Choroid plexus epithelial cell (primary cell): Measurements from ENCODE around the gene PHF21B.
A peak's percentile ranks its signal among the peaks of the same experiment; 100 is the strongest.

Source experiments
- DNase-seq: peaks from one replicate; pipeline ENCODE4 v3.0.0-alpha.2; 2010; ENCODE audit warnings: low read depth
- H3K4me3 ChIP-seq: 2 replicates; pipeline ENCODE4 v1.5.1; 2011; ENCODE audit warnings: low read depth, mild to moderate bottlenecking, control low read depth, low read length, moderate library complexity
- TF ChIP-seq, protein P1 (sequence below): conservative IDR thresholded peaks from 2 replicates; pipeline ENCODE4 v1.5.1; 2011; ENCODE audit warnings: low read depth, mild to moderate bottlenecking, control low read depth, inconsistent platforms, low read length, moderate library complexity

The PHF21B gene

DNA sequence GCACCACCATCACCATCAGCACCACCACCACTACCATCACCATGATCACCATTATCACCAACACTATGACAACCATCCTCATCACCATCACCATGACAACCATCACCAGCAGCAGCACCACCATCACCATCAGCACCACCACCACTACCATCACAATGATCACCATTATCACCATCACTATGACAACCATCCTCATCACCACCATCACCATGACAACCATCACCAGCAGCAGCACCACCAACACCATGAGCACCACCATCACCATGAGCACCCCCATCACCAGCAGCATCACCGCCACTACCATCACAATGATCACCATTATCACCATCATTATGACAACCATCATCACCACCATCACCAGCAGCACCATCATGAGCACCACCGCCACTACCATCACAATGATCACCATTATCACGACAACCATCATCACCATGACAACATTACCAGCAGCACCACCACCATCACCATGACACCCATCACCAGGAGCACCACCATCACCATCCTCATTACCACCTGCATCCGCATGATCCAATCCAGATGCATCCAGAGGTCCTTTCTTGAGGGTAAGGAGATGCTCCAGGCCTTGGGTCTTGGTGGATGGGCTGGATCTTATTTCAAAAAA is 23.8 kb downstream of the PHF21B start:
- TF ChIP-seq, protein P1, sequence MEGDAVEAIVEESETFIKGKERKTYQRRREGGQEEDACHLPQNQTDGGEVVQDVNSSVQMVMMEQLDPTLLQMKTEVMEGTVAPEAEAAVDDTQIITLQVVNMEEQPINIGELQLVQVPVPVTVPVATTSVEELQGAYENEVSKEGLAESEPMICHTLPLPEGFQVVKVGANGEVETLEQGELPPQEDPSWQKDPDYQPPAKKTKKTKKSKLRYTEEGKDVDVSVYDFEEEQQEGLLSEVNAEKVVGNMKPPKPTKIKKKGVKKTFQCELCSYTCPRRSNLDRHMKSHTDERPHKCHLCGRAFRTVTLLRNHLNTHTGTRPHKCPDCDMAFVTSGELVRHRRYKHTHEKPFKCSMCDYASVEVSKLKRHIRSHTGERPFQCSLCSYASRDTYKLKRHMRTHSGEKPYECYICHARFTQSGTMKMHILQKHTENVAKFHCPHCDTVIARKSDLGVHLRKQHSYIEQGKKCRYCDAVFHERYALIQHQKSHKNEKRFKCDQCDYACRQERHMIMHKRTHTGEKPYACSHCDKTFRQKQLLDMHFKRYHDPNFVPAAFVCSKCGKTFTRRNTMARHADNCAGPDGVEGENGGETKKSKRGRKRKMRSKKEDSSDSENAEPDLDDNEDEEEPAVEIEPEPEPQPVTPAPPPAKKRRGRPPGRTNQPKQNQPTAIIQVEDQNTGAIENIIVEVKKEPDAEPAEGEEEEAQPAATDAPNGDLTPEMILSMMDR, result no peak
- DNase-seq, result no peak
- H3K4me3 ChIP-seq, result no peak overlapping the region

DNA sequence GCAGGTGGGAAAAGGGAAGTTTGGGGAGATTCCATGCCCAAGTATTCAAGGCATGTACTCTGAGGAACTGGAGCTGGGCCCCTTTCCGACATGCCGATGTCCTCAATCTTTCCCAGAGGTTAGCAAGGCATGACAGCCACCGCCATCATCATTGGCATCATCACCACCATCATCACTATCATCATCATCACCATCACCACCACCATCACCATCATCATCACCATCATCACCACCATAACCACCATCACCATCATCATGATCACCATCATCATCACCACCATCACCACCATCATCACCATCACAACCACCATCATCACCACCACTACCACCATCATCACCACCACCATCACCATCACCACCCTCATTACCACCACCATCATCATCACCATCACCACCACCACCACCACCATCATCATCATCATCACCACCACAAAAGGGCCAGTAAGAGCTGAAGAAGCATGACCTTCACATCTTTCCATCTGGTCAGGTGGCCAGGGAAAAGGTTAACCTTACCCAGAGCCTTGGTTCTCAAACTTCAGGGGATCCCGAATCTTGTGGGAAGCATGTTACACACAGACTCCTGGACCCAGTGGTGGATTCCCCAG is 25.8 kb downstream of the PHF21B start:
- TF ChIP-seq, protein P1, result no peak
- no peak for DNase-seq
- H3K4me3 ChIP-seq, result no peak overlapping the region

DNA sequence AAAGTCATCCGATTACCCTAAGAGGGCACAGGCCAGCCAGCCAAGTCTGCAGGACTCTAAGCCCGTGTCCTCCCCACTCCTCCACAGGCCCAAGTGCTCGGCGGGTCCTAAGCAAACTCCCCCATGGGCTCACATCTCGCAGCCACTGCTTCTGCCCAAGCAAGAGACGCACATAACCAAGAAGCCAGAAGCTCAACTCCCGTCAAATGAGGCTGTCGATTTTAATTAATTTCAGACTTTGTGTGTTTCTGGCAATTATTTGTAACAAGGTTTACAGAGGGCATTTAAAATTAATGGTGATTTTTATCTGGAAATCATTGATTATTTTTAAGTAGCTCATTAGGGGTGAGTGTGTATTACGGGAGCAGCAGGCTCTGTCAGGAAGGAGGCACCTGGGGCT is 27.4 kb downstream of the PHF21B start:
- no peak overlapping the region for H3K4me3 ChIP-seq
- TF ChIP-seq, protein P1, result no peak
- no peak for DNase-seq

DNA sequence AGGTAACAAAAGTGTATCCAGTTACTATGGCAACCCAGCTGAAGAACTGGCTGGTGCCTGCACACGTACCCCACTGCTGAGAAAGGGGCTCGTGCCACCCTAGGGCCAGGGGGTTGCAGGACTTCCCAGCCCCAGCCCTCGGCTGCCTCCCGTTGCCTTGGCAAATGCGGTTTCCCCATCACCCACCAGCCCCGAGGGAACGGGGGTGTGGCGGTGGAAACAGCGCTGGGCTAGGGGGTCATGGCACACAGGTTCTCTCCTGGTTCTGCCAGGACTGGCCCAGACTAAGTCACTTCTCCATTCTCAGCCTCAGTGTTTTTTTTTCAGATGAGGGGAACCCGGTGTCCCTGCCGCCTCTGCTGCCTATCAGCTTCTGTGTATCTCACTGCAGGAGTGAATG is 27.9 kb downstream of the PHF21B start:
- TF ChIP-seq, protein P1, result no peak
- no peak overlapping the region for H3K4me3 ChIP-seq
- no peak for DNase-seq

DNA sequence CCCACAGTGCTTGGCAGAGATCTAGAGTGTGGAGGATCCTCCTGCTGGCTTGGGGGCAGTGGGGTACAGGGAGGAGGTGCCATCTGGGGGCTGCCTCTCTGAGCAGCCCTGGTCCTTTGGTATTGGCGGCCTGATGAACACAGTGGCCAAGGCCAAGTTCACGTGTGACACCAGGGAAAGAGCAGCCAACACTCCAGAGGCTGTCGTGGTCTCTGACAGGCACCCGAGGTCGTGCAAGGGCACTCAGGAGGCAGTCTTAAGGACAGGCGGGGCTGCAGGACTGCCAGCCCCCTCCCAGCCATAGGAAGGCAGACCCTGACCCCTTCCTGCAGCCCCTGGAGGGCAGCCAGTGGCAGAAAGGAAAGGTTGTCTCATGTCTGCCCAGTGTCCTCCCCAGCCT is 30.7 kb downstream of the PHF21B start:
- TF ChIP-seq, protein P1, result no peak
- DNase-seq, result no peak
- H3K4me3 ChIP-seq, result no peak overlapping the region

DNA sequence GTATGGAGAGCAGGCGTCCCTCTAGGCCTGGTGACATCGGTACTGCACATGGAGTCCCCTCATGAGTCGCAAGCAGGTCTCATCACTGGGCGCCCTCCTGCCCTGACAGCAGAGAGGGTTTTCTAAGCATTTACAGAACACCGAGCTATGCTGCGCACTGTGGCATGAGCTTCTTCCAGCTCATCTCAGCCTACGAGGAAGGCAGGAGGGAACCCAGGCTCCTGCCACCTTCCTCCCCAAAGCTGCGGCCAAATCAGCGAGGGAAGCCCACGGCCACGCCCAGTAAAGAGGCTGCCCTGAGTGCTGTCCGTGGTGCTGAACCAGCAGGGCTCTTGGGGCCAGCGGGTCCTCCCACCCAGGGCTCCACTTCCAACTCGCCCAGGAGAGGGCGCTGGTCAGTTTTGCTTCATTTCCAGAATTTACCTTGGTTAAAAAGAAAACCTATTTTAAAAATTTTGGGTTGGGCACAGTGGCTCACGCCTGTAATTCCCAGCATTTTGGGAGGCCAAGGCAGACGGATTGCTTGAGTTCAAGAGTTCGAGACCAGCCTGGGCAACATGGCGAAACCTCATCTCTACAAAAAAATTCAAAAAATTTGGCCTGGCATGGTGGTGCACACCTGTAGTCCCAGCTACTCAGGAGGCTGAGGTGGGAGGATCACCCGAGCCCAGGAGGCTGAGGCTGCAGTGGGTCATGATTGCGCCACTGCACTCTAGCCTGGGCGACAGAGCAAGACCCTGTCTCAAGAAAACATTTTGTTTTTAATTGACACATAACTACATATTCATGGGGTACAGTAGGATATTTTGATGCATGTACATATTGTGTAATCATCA is 34.2 kb downstream of the PHF21B start:
- H3K4me3 ChIP-seq, result no peak overlapping the region
- peak; percentile 86 for DNase-seq
- TF ChIP-seq, protein P1, result peak; percentile 90
